SK-N-SH (cell line): ENCODE measurements around the gene TRIM71.

Experiments used
- CTCF ChIP-seq: fragments of 200-600 bp; sonication (generic); IDR thresholded peaks from 2 replicates; pipeline ENCODE4 v1.6.1; 2017; ENCODE audit warnings: antibody characterized with exemption, mild to moderate bottlenecking, moderate library complexity
- EP300 ChIP-seq, 2 experiments: IDR thresholded peaks; 2 replicates each; pipeline versions ENCODE4 v1.4.0 to v1.6.1; 2012; ENCODE audit warnings: borderline replicate concordance in 1 of 2, low read depth in 1 of 2, low read length in 1 of 2
- EZH2phosphoT487 ChIP-seq: fragments of 200-600 bp; sonication (generic); IDR thresholded peaks from 2 replicates; pipeline ENCODE4 v1.6.1; 2017; ENCODE audit warnings: low read depth, mixed run types, mild to moderate bottlenecking, antibody characterized with exemption, moderate library complexity, borderline replicate concordance
- GATA2 ChIP-seq: sonication (generic); formaldehyde crosslinking; IDR thresholded peaks from 2 replicates; pipeline ENCODE4 v1.5.0; 2020; ENCODE audit warnings: mild to moderate bottlenecking, missing genetic modification reagents
- JUND ChIP-seq: IDR thresholded peaks from 2 replicates; pipeline ENCODE4 v1.4.0; 2012
- POLR2AphosphoS5 ChIP-seq: IDR thresholded peaks from 2 replicates; pipeline ENCODE4 v1.6.1; 2012; ENCODE audit warnings: low read depth, low read length
- SIN3A ChIP-seq: IDR thresholded peaks from 2 replicates; pipeline ENCODE4 v1.6.1; 2012; ENCODE audit warnings: low read depth, mild to moderate bottlenecking, low read length, moderate library complexity, borderline replicate concordance
- TAF1 ChIP-seq: IDR thresholded peaks from 2 replicates; pipeline ENCODE4 v1.6.1; 2012; ENCODE audit warnings: low read depth, mild to moderate bottlenecking, low read length, moderate library complexity, borderline replicate concordance
- TEAD4 ChIP-seq: IDR thresholded peaks from 2 replicates; pipeline ENCODE4 v1.4.0; 2012; ENCODE audit warnings: mild to moderate bottlenecking, borderline replicate concordance; ENCODE audit not compliant: insufficient read depth
- ZBTB33 ChIP-seq: IDR thresholded peaks from 2 replicates; pipeline ENCODE4 v1.4.0; 2012; ENCODE audit warnings: low read depth, borderline replicate concordance

- no peak for TF ChIP-seq CTCF
- TF ChIP-seq SIN3A: no peak
- TF ChIP-seq EP300 (IDR thresholded peaks at IDR 0.05; ENCODE audit: borderline replicate concordance in 1 of 2, low read depth in 1 of 2, low read length in 1 of 2): no peak
- TF ChIP-seq JUND: no peak
- no peak for TF ChIP-seq GATA2
- TF ChIP-seq TAF1: no peak
- no peak for TF ChIP-seq POLR2AphosphoS5
- TF ChIP-seq EZH2phosphoT487: no peak
- TF ChIP-seq TEAD4: no peak
- no peak for TF ChIP-seq ZBTB33
Observed at GRCh38 chr3:32843510-32844321, 25.9 kb downstream of the TRIM71 start.
